Measurements from ENCODE around the gene SPATC1L.

The SPATC1L gene

GRCh38 chr21:46129846-46130651 lies 54.2 kb downstream of the SPATC1L start:
- peak; percentile 35 for DNase-seq

- DNase-seq = peak; percentile 53
Measured at GRCh38 chr21:46128933-46129571, 55.2 kb downstream of the SPATC1L start.

- peak; percentile 36 for DNase-seq
Measured at GRCh38 chr21:46128106-46128932, 55.9 kb downstream of the SPATC1L start.

- DNase-seq = peak; percentile 40
Measured at GRCh38 chr21:46127239-46128105, 56.8 kb downstream of the SPATC1L start.

GRCh38 chr21:46126309-46127238 lies 57.7 kb downstream of the SPATC1L start:
- DNase-seq = peak; percentile 39

- no peak for DNase-seq
Measured at GRCh38 chr21:46125846-46126301, 58.4 kb downstream of the SPATC1L start.

GRCh38 chr21:46124926-46125845 lies 59.1 kb downstream of the SPATC1L start:
- peak; percentile 25 for DNase-seq

- peak; percentile 32 for DNase-seq
Measured at GRCh38 chr21:46124083-46124925, 60.0 kb downstream of the SPATC1L start.

GRCh38 chr21:46122758-46123683 lies 61.2 kb downstream of the SPATC1L start:
- DNase-seq = peak; percentile 19

- peak; percentile 19 for DNase-seq
Measured at GRCh38 chr21:46122237-46122671, 62.0 kb downstream of the SPATC1L start.

GRCh38 chr21:46121286-46122221 lies 62.7 kb downstream of the SPATC1L start:
- peak; percentile 34 for DNase-seq

GRCh38 chr21:46120301-46121285 lies 63.7 kb downstream of the SPATC1L start:
- peak; percentile 23 for DNase-seq

GRCh38 chr21:46119637-46120271 lies 64.5 kb downstream of the SPATC1L start:
- DNase-seq = peak; percentile 31

- peak; percentile 29 for DNase-seq
Measured at GRCh38 chr21:46119144-46119636, 65.1 kb downstream of the SPATC1L start.
